MM.1S (cell line): Measurements from ENCODE around the gene SH3RF1.

Experiments
- DNase-seq: peaks from one replicate; pipeline ENCODE4 v3.0.0-alpha.2; 2015
- H2AFZ ChIP-seq: fragments of 300-600 bp; sonication (generic); 2 replicates; pipeline ENCODE4 v1.6.0; 2016; ENCODE audit warnings: antibody characterized with exemption, low read length
- H3F3A ChIP-seq: fragments of 300-600 bp; sonication (generic); 2 replicates; pipeline ENCODE4 v1.6.1; 2016; ENCODE audit warnings: mild to moderate bottlenecking, antibody characterized with exemption, low read length, moderate library complexity, mixed read lengths; ENCODE audit not compliant: insufficient read depth
- H3K27ac ChIP-seq: fragments of 300-600 bp; sonication (generic); 2 replicates; pipeline ENCODE4 v1.5.1; 2016; ENCODE audit warnings: mild to moderate bottlenecking, low read length
- H3K27me3 ChIP-seq: fragments of 300-600 bp; sonication (generic); replicated peaks from 2 replicates; pipeline ENCODE4 v1.6.0; 2016; ENCODE audit warnings: low read length; ENCODE audit not compliant: insufficient read depth
- H3K36me3 ChIP-seq: fragments of 300-600 bp; sonication (generic); replicated peaks from 2 replicates; pipeline ENCODE4 v1.6.1; 2016; ENCODE audit warnings: mild to moderate bottlenecking, low read length, mixed read lengths; ENCODE audit not compliant: insufficient read depth
- H3K4me1 ChIP-seq: fragments of 300-600 bp; sonication (generic); 2 replicates; pipeline ENCODE4 v1.6.1; 2016; ENCODE audit warnings: low read length, mixed read lengths
- H3K4me2 ChIP-seq: fragments of 300-600 bp; sonication (generic); 2 replicates; pipeline ENCODE4 v1.6.0; 2016; ENCODE audit warnings: low read depth, low read length
- H3K4me3 ChIP-seq: fragments of 300-600 bp; sonication (generic); 2 replicates; pipeline ENCODE4 v1.5.1; 2016; ENCODE audit warnings: low read length, mixed read lengths
- H3K79me2 ChIP-seq: fragments of 300-600 bp; sonication (generic); 2 replicates; pipeline ENCODE4 v1.6.1; 2016; ENCODE audit warnings: mixed run types, low read length, mixed read lengths
- H3K9ac ChIP-seq: fragments of 300-600 bp; sonication (generic); 2 replicates; pipeline ENCODE4 v1.6.1; 2016; ENCODE audit warnings: low read length, mixed read lengths
- H3K9me2 ChIP-seq: fragments of 300-600 bp; sonication (generic); replicated peaks from 2 replicates; pipeline ENCODE4 v1.6.1; 2016; ENCODE audit warnings: mild to moderate bottlenecking, low read length, mixed read lengths; ENCODE audit not compliant: insufficient read depth
- H3K9me3 ChIP-seq: fragments of 300-600 bp; sonication (generic); replicated peaks from 2 replicates; pipeline ENCODE4 v1.6.1; 2016; ENCODE audit warnings: mild to moderate bottlenecking, low read length, mixed read lengths; ENCODE audit not compliant: insufficient read depth
- H4K20me1 ChIP-seq: fragments of 300-600 bp; sonication (generic); 2 replicates; pipeline ENCODE4 v1.6.1; 2016; ENCODE audit warnings: mild to moderate bottlenecking, low read length, moderate library complexity, mixed read lengths; ENCODE audit not compliant: insufficient read depth
- CTCF ChIP-seq: fragments of 300-600 bp; sonication (generic); IDR thresholded peaks from 2 replicates; pipeline ENCODE4 v1.5.1; 2016; ENCODE audit warnings: antibody characterized with exemption, low read length, mixed read lengths
- EZH2 ChIP-seq: fragments of 300-600 bp; sonication (generic); optimal IDR thresholded peaks from 2 replicates; pipeline ENCODE3; 2017; ENCODE audit warnings: low read depth, mild to moderate bottlenecking, antibody characterized with exemption, low read length, mixed read lengths
- EZH2phosphoT487 ChIP-seq: fragments of 300-600 bp; sonication (generic); IDR thresholded peaks from 2 replicates; pipeline ENCODE4 v1.6.1; 2018; ENCODE audit warnings: antibody characterized with exemption, low read length

SH3RF1 gene

GRCh38 chr4:169251291-169252235 lies 19.2 kb downstream of the SH3RF1 start:
- no peak overlapping the region for H3K27ac ChIP-seq
- no peak for DNase-seq
- no peaks in the 10 kb centered on the region for H3F3A ChIP-seq
- TF ChIP-seq EZH2 (no peak), CTCF (no peak), EZH2phosphoT487 (no peak)
- H3K4me1 ChIP-seq = no peaks in the 10 kb centered on the region
- no peaks in the 10 kb centered on the region for H3K36me3 ChIP-seq
- no peak overlapping the region for H3K9ac ChIP-seq
- H3K79me2 ChIP-seq = peaks cover 3% of the 10 kb centered on the region; the same call in 1 of the 2 replicates
- H3K9me3 ChIP-seq = no peaks in the 10 kb centered on the region
- H4K20me1 ChIP-seq = no peaks in the 10 kb centered on the region
- no peaks in the 10 kb centered on the region for H3K27me3 ChIP-seq
- H3K4me3 ChIP-seq = no peak overlapping the region
- no peaks in the 10 kb centered on the region for H3K9me2 ChIP-seq
- H3K4me2 ChIP-seq = no peak overlapping the region
- H2AFZ ChIP-seq = no peak overlapping the region

GRCh38 chr4:169250796-169251195 lies 20.0 kb downstream of the SH3RF1 start:
- H3K9ac ChIP-seq = no peak overlapping the region
- H3K79me2 ChIP-seq = peaks cover 3% of the 10 kb centered on the region; the same call in 1 of the 2 replicates
- H4K20me1 ChIP-seq = no peaks in the 10 kb centered on the region
- no peak overlapping the region for H2AFZ ChIP-seq
- no peak for DNase-seq
- no peaks in the 10 kb centered on the region for H3K36me3 ChIP-seq
- no peak overlapping the region for H3K4me2 ChIP-seq
- no peaks in the 10 kb centered on the region for H3F3A ChIP-seq
- H3K4me1 ChIP-seq = no peaks in the 10 kb centered on the region
- no peak overlapping the region for H3K4me3 ChIP-seq
- TF ChIP-seq EZH2 = no peak
- TF ChIP-seq EZH2phosphoT487 = no peak
- no peak for TF ChIP-seq CTCF
- H3K27me3 ChIP-seq = no peaks in the 10 kb centered on the region
- no peaks in the 10 kb centered on the region for H3K9me3 ChIP-seq
- no peak overlapping the region for H3K27ac ChIP-seq
- no peaks in the 10 kb centered on the region for H3K9me2 ChIP-seq

- H3K9me2 ChIP-seq = no peaks in the 10 kb centered on the region
- H3K9me3 ChIP-seq = no peaks in the 10 kb centered on the region
- no peak overlapping the region for H3K9ac ChIP-seq
- H2AFZ ChIP-seq = no peak overlapping the region
- H3K36me3 ChIP-seq = no peaks in the 10 kb centered on the region
- H3K4me2 ChIP-seq = no peak overlapping the region
- no peaks in the 10 kb centered on the region for H3K4me1 ChIP-seq
- no peaks in the 10 kb centered on the region for H3K27me3 ChIP-seq
- TF ChIP-seq EZH2 = no peak
- no peak for TF ChIP-seq CTCF
- no peak for TF ChIP-seq EZH2phosphoT487
- no peak for DNase-seq
- H4K20me1 ChIP-seq = no peaks in the 10 kb centered on the region
- H3K4me3 ChIP-seq = no peak overlapping the region
- H3K27ac ChIP-seq = no peak overlapping the region
- peaks cover 3% of the 10 kb centered on the region; the same call in 1 of the 2 replicates for H3K79me2 ChIP-seq
- H3F3A ChIP-seq = no peaks in the 10 kb centered on the region
These were observed 20.8 kb downstream of the SH3RF1 start for GRCh38 chr4:169249999-169250398.
